ENCODE data around the gene IRX2.

IRX2 gene

GRCh38 chr5:2751592-2752021 lies at the start of gene IRX2:
IRX2 (minus strand) TSS chr5:2751677; CDS start chr5:2751413, 264 bp downstream.
- DNase-seq = no peak

- no peak for DNase-seq
Measured at GRCh38 chr5:2800035-2800434, 48.6 kb upstream of the IRX2 start.

- no peak for DNase-seq
Measured at GRCh38 chr5:2797981-2798380, 46.5 kb upstream of the IRX2 start.

- no peak for DNase-seq
Measured at GRCh38 chr5:2797160-2797559, 45.7 kb upstream of the IRX2 start.

- no peak for DNase-seq
Measured at GRCh38 chr5:2783223-2783622, 31.7 kb upstream of the IRX2 start.

GRCh38 chr5:2782658-2783057 lies 31.2 kb upstream of the IRX2 start:
- DNase-seq = no peak

GRCh38 chr5:2780421-2781171 lies 29.1 kb upstream of the IRX2 start:
- DNase-seq = no peak

GRCh38 chr5:2779459-2779858 lies 28.0 kb upstream of the IRX2 start:
- no peak for DNase-seq

- DNase-seq = no peak
Measured at GRCh38 chr5:2776337-2777302, 25.1 kb upstream of the IRX2 start.

GRCh38 chr5:2773327-2773726 lies 21.9 kb upstream of the IRX2 start:
- no peak for DNase-seq

- DNase-seq = no peak
Measured at GRCh38 chr5:2767089-2767488, 15.6 kb upstream of the IRX2 start.

GRCh38 chr5:2764581-2764980 lies 13.1 kb upstream of the IRX2 start:
- no peak for DNase-seq

GRCh38 chr5:2763533-2763794 lies 12.0 kb upstream of the IRX2 start:
- no peak for DNase-seq

- no peak for DNase-seq
Measured at GRCh38 chr5:2762744-2763532, 11.5 kb upstream of the IRX2 start.

- no peak for DNase-seq
Measured at GRCh38 chr5:2761921-2762488, 10.5 kb upstream of the IRX2 start.

GRCh38 chr5:2759696-2760461 lies 8.4 kb upstream of the IRX2 start:
- no peak for DNase-seq

GRCh38 chr5:2759091-2759490 lies 7.6 kb upstream of the IRX2 start:
- no peak for DNase-seq

GRCh38 chr5:2758632-2759031 lies 7.2 kb upstream of the IRX2 start:
- no peak for DNase-seq

- DNase-seq = no peak
Measured at GRCh38 chr5:2757563-2758351, 6.3 kb upstream of the IRX2 start.

GRCh38 chr5:2756211-2757152 lies 5.0 kb upstream of the IRX2 start:
- no peak for DNase-seq

All from activated CD4-positive, CD25-positive, alpha-beta regulatory T cell (primary cell).